ENCODE results near the gene PPP4R2.

The PPP4R2 gene

DNA sequence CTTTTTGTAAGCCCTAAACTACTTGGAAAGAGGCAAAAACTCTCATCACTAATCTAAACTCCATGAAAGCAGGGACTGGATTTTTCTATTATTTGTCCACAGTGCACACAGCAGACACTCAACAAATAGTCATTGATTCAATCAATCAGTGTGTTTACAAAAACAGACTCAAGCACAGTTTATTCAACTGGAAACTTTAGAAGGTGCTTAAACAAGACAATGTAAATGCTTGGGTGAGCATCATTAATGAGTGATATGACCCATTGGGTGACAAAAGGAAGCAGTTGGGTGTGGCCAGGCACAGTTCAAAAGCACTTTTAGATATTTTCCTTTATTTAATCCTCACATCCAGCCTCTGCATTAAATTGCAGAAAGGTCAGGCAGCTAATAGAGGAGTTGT is 32.0 kb upstream of the PPP4R2 start:
- TF ChIP-seq, protein P1, sequence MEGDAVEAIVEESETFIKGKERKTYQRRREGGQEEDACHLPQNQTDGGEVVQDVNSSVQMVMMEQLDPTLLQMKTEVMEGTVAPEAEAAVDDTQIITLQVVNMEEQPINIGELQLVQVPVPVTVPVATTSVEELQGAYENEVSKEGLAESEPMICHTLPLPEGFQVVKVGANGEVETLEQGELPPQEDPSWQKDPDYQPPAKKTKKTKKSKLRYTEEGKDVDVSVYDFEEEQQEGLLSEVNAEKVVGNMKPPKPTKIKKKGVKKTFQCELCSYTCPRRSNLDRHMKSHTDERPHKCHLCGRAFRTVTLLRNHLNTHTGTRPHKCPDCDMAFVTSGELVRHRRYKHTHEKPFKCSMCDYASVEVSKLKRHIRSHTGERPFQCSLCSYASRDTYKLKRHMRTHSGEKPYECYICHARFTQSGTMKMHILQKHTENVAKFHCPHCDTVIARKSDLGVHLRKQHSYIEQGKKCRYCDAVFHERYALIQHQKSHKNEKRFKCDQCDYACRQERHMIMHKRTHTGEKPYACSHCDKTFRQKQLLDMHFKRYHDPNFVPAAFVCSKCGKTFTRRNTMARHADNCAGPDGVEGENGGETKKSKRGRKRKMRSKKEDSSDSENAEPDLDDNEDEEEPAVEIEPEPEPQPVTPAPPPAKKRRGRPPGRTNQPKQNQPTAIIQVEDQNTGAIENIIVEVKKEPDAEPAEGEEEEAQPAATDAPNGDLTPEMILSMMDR (IDR thresholded peaks at IDR 0.05; ENCODE audit: low read depth, low read length, missing control alignments), result no peak
- DNase-seq (ENCODE audit: extremely low read depth, low read depth), result no peak
- H3K4me3 ChIP-seq (replicated peaks; ENCODE audit: low read depth, low read length), result no peak overlapping the region

DNA sequence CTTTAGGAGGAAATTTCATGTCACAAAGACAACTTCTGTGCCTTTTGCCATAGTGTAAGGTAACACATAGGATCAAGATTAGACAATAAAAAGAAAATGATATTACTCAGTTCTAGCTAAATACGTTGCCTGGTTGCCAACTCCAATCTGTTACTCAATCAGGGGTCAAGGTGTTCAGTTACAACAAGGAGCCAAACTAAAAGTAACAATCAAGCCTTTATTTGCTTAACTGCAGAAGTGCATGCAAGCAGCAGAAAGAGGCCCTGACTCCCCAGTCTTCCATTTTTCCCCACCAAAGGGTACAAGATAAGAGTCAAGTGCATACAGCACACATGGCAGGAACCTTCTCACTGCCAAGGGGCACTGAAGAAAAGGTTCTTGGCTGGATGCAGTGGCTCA is 28.3 kb upstream of the PPP4R2 start:
- H3K4me3 ChIP-seq (replicated peaks; ENCODE audit: low read depth, low read length), result no peak overlapping the region
- TF ChIP-seq, protein P1 (IDR thresholded peaks at IDR 0.05; ENCODE audit: low read depth, low read length, missing control alignments), result no peak
- no peak for DNase-seq (ENCODE audit: extremely low read depth, low read depth)

GRCh38 chr3:72969766-72970165 is 26.8 kb upstream of the PPP4R2 start:
- TF ChIP-seq, protein P1 (IDR thresholded peaks at IDR 0.05; ENCODE audit: low read depth, low read length, missing control alignments), result no peak
- DNase-seq (ENCODE audit: extremely low read depth, low read depth), result no peak

GRCh38 chr3:72970942-72971341 is 25.7 kb upstream of the PPP4R2 start:
- no peak for DNase-seq (ENCODE audit: extremely low read depth, low read depth)
- TF ChIP-seq, protein P1 (IDR thresholded peaks at IDR 0.05; ENCODE audit: low read depth, low read length, missing control alignments), result no peak
- H3K4me3 ChIP-seq (replicated peaks; ENCODE audit: low read depth, low read length), result no peak overlapping the region

More at GRCh38 chr3:72969766-72970165, 26.8 kb upstream of the PPP4R2 start:
- no peak overlapping the region for H3K4me3 ChIP-seq (replicated peaks; ENCODE audit: low read depth, low read length)

DNA sequence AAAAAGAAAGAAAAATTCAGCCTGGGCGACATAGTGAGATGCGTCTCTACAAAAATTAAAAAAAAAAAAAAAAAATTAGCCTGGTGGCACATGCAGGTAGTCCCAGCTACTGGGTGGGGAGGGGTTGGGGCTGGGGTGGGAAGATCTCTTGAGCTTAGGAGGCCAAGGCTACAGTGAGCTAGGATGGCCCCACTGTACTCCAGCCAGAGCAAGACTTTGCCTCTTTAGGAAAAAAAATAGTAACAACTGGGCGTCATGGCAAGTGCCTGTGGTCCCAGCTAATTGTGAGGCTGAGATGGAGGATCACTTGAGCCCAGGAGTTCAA is 23.9 kb upstream of the PPP4R2 start:
- no peak overlapping the region for H3K4me3 ChIP-seq (replicated peaks; ENCODE audit: low read depth, low read length)
- TF ChIP-seq, protein P1 (IDR thresholded peaks at IDR 0.05; ENCODE audit: low read depth, low read length, missing control alignments), result no peak
- DNase-seq (ENCODE audit: extremely low read depth, low read depth), result no peak

DNA sequence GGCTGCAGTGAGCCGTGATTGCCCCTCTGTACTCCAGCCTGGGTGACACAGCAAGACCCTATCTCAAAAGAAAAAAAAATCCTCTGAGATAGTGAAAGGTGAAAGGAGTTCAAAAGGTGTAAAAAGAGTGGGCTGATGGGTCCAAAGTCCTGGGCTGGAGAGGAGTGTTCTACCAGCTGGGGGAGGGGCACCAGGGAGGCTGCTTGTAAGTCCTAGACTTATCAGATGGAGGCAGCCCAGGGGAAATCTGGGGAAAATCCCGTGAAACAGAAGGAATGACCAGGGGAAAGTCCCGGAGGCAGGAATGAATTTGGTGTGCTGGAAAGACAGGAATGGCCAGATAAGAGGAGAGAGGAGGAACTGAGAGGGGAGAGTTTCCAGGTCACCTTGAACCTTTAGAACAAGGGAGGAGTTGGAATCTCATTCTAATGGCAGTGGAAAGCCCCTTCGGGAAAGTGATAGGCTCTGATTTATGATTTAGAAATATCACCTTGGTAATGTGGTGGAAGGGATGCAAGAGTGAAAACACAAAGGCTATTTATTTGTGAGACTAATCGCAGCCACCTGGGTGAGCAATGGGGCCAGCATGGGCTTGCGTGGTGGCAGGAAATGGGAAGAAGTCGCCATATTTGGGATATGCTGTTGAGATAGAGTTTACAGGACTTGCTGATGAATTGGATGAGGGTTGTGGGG is 23.4 kb upstream of the PPP4R2 start:
- TF ChIP-seq, protein P1 (IDR thresholded peaks at IDR 0.05; ENCODE audit: low read depth, low read length, missing control alignments), result no peak
- DNase-seq (ENCODE audit: extremely low read depth, low read depth), result no peak
- no peak overlapping the region for H3K4me3 ChIP-seq (replicated peaks; ENCODE audit: low read depth, low read length)

DNA sequence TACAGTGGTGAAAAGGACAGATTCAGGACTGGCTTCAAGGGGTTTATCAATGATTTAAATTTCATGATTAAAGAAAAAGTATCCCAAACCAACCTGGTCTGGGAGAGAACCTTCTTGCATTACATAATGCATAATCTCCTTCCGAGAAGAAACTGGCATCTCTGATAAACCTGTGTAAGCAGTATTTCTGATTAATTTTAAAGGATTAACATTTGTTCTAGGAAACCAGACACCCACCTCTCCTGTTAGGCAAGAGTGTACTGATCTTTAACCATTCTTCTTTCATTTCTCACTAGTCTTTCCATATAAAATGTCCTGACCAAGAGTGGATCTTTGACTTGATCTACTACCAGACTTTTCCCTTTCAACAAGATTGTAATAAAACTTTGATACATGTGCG is 22.8 kb upstream of the PPP4R2 start:
- TF ChIP-seq, protein P1 (IDR thresholded peaks at IDR 0.05; ENCODE audit: low read depth, low read length, missing control alignments), result no peak
- no peak for DNase-seq (ENCODE audit: extremely low read depth, low read depth)
- no peak overlapping the region for H3K4me3 ChIP-seq (replicated peaks; ENCODE audit: low read depth, low read length)

Measured in HFF-Myc (cell line).